GM23338 (cell line): ENCODE data around the gene TBCD. TPM values are rescaled to one million over a fixed set of nuclear protein-coding genes. Genes with fewer than 3 reads are reported as not detected.

Experiments
- ATAC-seq: fragments of 200-7000 bp; cut with Tn5 transposase; 3 replicates; pipeline ENCODE4 v1.9.1; 2020
- DNase-seq: peaks from one replicate; pipeline ENCODE4 v3.0.0-alpha.2; 2015; ENCODE audit warnings: low spot score
- H2AFZ ChIP-seq: fragments of 200-600 bp; sonication (generic); 2 replicates; pipeline ENCODE4 v1.8.0; 2016; ENCODE audit warnings: antibody characterized with exemption, mild to moderate bottlenecking, moderate library complexity
- H3F3A ChIP-seq: fragments of 200-600 bp; sonication (generic); replicated peaks from 2 replicates; pipeline ENCODE4 v1.8.0; 2017; ENCODE audit warnings: antibody characterized with exemption, mixed run types, low read depth
- H3K27ac ChIP-seq: fragments of 200-600 bp; sonication (generic); 2 replicates; pipeline ENCODE4 v1.6.1; 2016; ENCODE audit warnings: low read depth
- H3K27me3 ChIP-seq: fragments of 200-600 bp; sonication (generic); 2 replicates; pipeline ENCODE4 v1.8.0; 2016; ENCODE audit warnings: mild to moderate bottlenecking, mixed run types, moderate library complexity; ENCODE audit not compliant: insufficient read depth
- H3K36me3 ChIP-seq: fragments of 200-600 bp; sonication (generic); 2 replicates; pipeline ENCODE4 v1.8.0; 2016; ENCODE audit warnings: mild to moderate bottlenecking; ENCODE audit not compliant: insufficient read depth
- H3K4me1 ChIP-seq: fragments of 200-600 bp; sonication (generic); 2 replicates; pipeline ENCODE4 v1.8.0; 2016; ENCODE audit warnings: mild to moderate bottlenecking, moderate library complexity; ENCODE audit not compliant: insufficient read depth
- H3K4me2 ChIP-seq: fragments of 200-600 bp; sonication (generic); 2 replicates; pipeline ENCODE4 v1.7.1; 2017; ENCODE audit warnings: mixed run types
- H3K4me3 ChIP-seq: fragments of 200-600 bp; sonication (generic); 2 replicates; pipeline ENCODE4 v1.6.1; 2016; ENCODE audit warnings: mixed run types
- H3K79me2 ChIP-seq: fragments of 200-600 bp; sonication (generic); replicated peaks from 2 replicates; pipeline ENCODE4 v1.8.0; 2017; ENCODE audit warnings: mild to moderate bottlenecking; ENCODE audit not compliant: insufficient read depth
- H3K9me2 ChIP-seq: fragments of 200-600 bp; sonication (generic); 2 replicates; pipeline ENCODE4 v1.8.0; 2017; ENCODE audit not compliant: insufficient read depth
- H4K20me1 ChIP-seq: fragments of 200-600 bp; sonication (generic); replicated peaks from 2 replicates; pipeline ENCODE4 v1.8.0; 2017; ENCODE audit warnings: mild to moderate bottlenecking; ENCODE audit not compliant: insufficient read depth
- H3K27ac Mint-ChIP-seq: 2 replicates; pipeline ENCODE4 v1.8.0; 2020; ENCODE audit warnings: inconsistent platforms, mild to moderate bottlenecking, moderate library complexity, mixed read lengths
- H3K27me3 Mint-ChIP-seq: 3 replicates; pipeline ENCODE4 v1.8.0; 2022; ENCODE audit warnings: low read depth, mild to moderate bottlenecking, moderate library complexity, mixed read lengths, inconsistent platforms; ENCODE audit not compliant: insufficient read depth, poor library complexity
- H3K36me3 Mint-ChIP-seq: 3 replicates; pipeline ENCODE4 v1.8.0; 2021; ENCODE audit warnings: low read depth, mild to moderate bottlenecking, inconsistent platforms, moderate library complexity, mixed read lengths
- H3K4me1 Mint-ChIP-seq: 3 replicates; pipeline ENCODE4 v1.8.0; 2020; ENCODE audit warnings: mild to moderate bottlenecking, inconsistent platforms, mixed read lengths
- H3K4me3 Mint-ChIP-seq: 3 replicates; pipeline ENCODE4 v1.8.0; 2021; ENCODE audit warnings: moderate library complexity, mild to moderate bottlenecking, inconsistent platforms, mixed read lengths
- H3K9me3 Mint-ChIP-seq: 3 replicates; pipeline ENCODE4 v1.8.0; 2020; ENCODE audit warnings: moderate library complexity, mild to moderate bottlenecking, inconsistent platforms, mixed read lengths
- CREB1 ChIP-seq: fragments of 250-450 bp; sonication (Bioruptor Pico); IDR thresholded peaks from 2 replicates; pipeline ENCODE4 v1.5.0; 2020; ENCODE audit warnings: low read depth, mild to moderate bottlenecking, moderate library complexity
- JUNB ChIP-seq: IDR thresholded peaks from one replicate; pipeline ENCODE4 v1.6.1; 2016; ENCODE audit warnings: antibody characterized with exemption; ENCODE audit not compliant: unreplicated experiment
- NANOG ChIP-seq: IDR thresholded peaks from 2 replicates; pipeline ENCODE4 v1.6.1; 2016; ENCODE audit warnings: antibody characterized with exemption, borderline replicate concordance
- REST ChIP-seq: IDR thresholded peaks from one replicate; pipeline ENCODE4 v1.6.1; 2018; ENCODE audit warnings: antibody characterized with exemption; ENCODE audit not compliant: unreplicated experiment
- STAT1 ChIP-seq: IDR thresholded peaks from one replicate; pipeline ENCODE4 v1.6.1; 2016; ENCODE audit warnings: antibody characterized with exemption; ENCODE audit not compliant: unreplicated experiment
- ZNF114 ChIP-seq: fragments of 250-450 bp; sonication (Bioruptor Pico); IDR thresholded peaks from 2 replicates; pipeline ENCODE4 v1.5.0; 2020; ENCODE audit warnings: mild to moderate bottlenecking, moderate library complexity
- ZNF331 ChIP-seq: fragments of 250-450 bp; sonication (Bioruptor Pico); IDR thresholded peaks from 2 replicates; pipeline ENCODE4 v1.5.0; 2020; ENCODE audit warnings: low read depth, mild to moderate bottlenecking, moderate library complexity
- ZNF462 ChIP-seq: fragments of 250-450 bp; sonication (Bioruptor Pico); IDR thresholded peaks from 2 replicates; pipeline ENCODE4 v1.5.0; 2020; ENCODE audit warnings: mild to moderate bottlenecking, moderate library complexity
- polyA plus RNA-seq: library from polyadenylated mRNA; unstranded; fragments of >200 nt; fragmentation: Nextera tagmentation; extraction: Ambion mirVana; gene quantifications from 2 replicates; pipeline ENCODE4 v1.2.1, GENCODE V29; 2016
- total RNA-seq: library from RNA; depleted of rRNA; stranded (reverse); fragments of >200 nt; shearing (Covaris generic); gene quantifications from 2 replicates; pipeline ENCODE4 v1.2.3, GENCODE V29; 2014

Gene TBCD
- total and polyA plus RNA-seq, 2 experiments from 2014 or later: 75.0 to 116 TPM

- TF ChIP-seq JUNB: no peak
Measured at GRCh38 chr17:82880620-82881323, 128.9 kb downstream of the TBCD start (continued).

- peaks cover 15% of the 10 kb centered on the region for H3K36me3 Mint-ChIP-seq
- DNase-seq: no peak
- no peaks in the 10 kb centered on the region for H3K9me3 Mint-ChIP-seq
- Histone ChIP-seq H3K9me2 (no peaks in the 10 kb centered on the region), H4K20me1 (peaks cover 2% of the 10 kb centered on the region; the same call in 1 of the 2 replicates), H3K4me1 (no peaks in the 10 kb centered on the region), H3K27ac (no peak overlapping the region), H2AFZ (no peak overlapping the region), H3F3A (no peaks in the 10 kb centered on the region), H3K36me3 (no peaks in the 10 kb centered on the region), H3K27me3 (no peaks in the 10 kb centered on the region), H3K4me3 (no peak overlapping the region), H3K79me2 (peaks cover 55% of the 10 kb centered on the region), H3K4me2 (no peak overlapping the region)
- H3K4me1 Mint-ChIP-seq: peaks cover 26% of the 10 kb centered on the region
- H3K4me3 Mint-ChIP-seq: no peak overlapping the region
- peak; percentile 41 for ATAC-seq
- peaks cover 3% of the 10 kb centered on the region for H3K27me3 Mint-ChIP-seq
- TF ChIP-seq STAT1 (no peak), CREB1 (CRISPR knock-in tag) (no peak), REST (no peak), ZNF114 (no peak), ZNF331 (CRISPR knock-in tag) (no peak), ZNF462 (CRISPR knock-in tag) (no peak), NANOG (no peak), JUNB (no peak)
- peak overlapping the region; percentile 60; the same call in 1 of the 2 replicates for H3K27ac Mint-ChIP-seq
Measured at GRCh38 chr17:82881324-82881823, 129.5 kb downstream of the TBCD start.
